ENCODE measurements around the gene TIAM2. TPM values are rescaled to one million over a fixed set of nuclear protein-coding genes. Genes with fewer than 3 reads are reported as not detected.
"Not testable (repeated sequence)": the region's sequence is repeated elsewhere in the genome, so short reads cannot be mapped to it uniquely, and the experiment has no call there.

The TIAM2 gene
- total and polyA plus RNA-seq, 5 experiments from 2014 or later: 0.09 to 8.3 (median 1.3) TPM

DNA sequence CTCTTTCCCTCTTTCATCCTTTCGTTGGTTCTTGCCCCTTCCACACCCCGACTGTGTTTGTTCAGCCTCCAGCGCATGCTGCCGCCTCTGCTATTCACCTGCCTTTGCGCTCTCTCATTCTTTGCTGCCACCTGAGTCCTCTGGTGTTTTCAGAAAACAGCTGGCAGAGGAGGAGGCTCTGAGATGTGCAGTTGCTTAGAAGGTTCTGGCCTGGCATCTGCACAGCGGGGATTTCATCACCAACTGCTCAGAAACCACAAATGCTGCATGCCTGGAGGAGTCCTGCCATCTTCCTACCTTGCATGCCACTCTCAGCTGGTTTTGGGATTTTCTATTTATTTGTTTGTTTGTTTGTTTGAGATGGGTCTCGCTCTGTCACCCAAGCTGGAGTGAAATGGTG is 229.5 kb downstream of the TIAM2 start:
- DNase-seq (no peak), ATAC-seq (no peak)
- peak overlapping the region in 2 of 10 donors; percentile 36 for H3K27ac Mint-ChIP-seq
- peaks cover 0 to 3% (median 0%) of the 10 kb centered on the region in 3 donors for H3K36me3 Mint-ChIP-seq
- POLR2A ChIA-PET: no interaction called here
- peaks cover 0 to 12% (median 0%) of the 10 kb centered on the region in 4 donors for H3K4me1 Mint-ChIP-seq
- H3K9me3 Mint-ChIP-seq: peaks cover 0 to 4% (median 0%) of the 10 kb centered on the region in 9 donors
- no peak overlapping the region for H3K4me3 Mint-ChIP-seq
- peaks cover 0 to 29% (median 2%) of the 10 kb centered on the region in 5 donors for H3K27me3 Mint-ChIP-seq

DNA sequence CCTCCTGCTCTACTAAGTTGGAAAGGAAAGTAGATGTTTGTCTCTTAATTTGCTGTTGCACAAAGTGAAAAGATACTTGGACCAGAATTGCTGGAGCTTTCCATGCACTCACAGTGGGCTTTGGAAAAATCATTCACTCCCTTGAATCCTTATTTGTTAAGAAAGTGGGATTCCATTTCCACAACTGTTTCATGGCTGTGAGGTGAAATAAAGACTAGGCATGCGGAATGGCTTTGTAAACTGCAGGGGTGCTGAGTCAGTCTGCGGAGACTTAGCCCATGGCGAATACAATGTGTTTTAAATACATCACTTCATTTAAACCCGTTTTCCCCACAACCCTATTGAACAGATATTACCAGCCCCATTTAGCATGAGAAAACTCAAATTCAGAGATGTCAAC is 231.9 kb downstream of the TIAM2 start:
- Mint-ChIP-seq H3K27ac (no peak overlapping the region), H3K4me3 (no peak overlapping the region), H3K9me3 (peaks cover 0 to 13% (median 4%) of the 10 kb centered on the region in 9 donors), H3K36me3 (peaks cover 0 to 8% (median 0%) of the 10 kb centered on the region in 3 donors), H3K4me1 (peaks cover 0 to 12% (median 0%) of the 10 kb centered on the region in 4 donors), H3K27me3 (peaks cover 0 to 33% (median 2%) of the 10 kb centered on the region in 5 donors)
- POLR2A ChIA-PET: no interaction called here
- no peak for DNase-seq
- no peak for ATAC-seq

DNA sequence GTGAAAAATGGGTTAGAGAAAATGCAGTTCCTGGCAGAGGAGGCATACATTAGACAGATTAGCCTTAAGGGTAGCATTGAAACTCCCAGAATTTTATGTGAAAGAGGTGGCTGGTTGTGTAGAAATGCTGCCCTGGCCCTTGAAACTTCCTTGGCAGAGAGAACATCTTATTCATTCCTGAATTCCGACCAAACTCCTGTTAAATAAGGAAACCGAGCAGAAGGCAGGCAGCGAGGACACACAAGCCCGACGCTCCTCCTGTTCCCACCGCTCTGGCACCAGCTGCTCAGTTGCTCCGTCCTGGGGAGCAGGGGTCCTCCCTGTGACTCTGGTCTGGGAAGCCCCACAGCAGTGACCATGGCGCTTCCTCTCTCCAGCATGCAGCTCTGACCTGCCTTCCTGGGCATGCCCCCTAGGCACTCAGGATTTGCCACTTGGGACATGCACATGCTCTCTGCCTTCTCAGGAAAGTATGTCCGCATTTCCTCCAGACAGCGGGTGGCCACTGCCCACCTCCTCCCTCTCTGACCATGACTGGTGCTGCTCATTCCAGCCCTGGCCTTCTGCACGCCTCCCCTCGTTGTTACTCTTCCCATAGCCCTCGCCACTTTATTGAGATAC is 233.5 kb downstream of the TIAM2 start:
- H3K27ac Mint-ChIP-seq: no peak overlapping the region
- peaks cover 0 to 33% (median 2%) of the 10 kb centered on the region in 5 donors for H3K27me3 Mint-ChIP-seq
- H3K9me3 Mint-ChIP-seq: peaks cover 0 to 13% (median 4%) of the 10 kb centered on the region in 9 donors
- ATAC-seq (no peak), DNase-seq (no peak)
- peaks cover 0 to 8% (median 0%) of the 10 kb centered on the region in 3 donors for H3K36me3 Mint-ChIP-seq
- H3K4me1 Mint-ChIP-seq: peaks cover 0 to 11% (median 0%) of the 10 kb centered on the region in 4 donors
- POLR2A ChIA-PET: no interaction called here
- H3K4me3 Mint-ChIP-seq: no peak overlapping the region

DNA sequence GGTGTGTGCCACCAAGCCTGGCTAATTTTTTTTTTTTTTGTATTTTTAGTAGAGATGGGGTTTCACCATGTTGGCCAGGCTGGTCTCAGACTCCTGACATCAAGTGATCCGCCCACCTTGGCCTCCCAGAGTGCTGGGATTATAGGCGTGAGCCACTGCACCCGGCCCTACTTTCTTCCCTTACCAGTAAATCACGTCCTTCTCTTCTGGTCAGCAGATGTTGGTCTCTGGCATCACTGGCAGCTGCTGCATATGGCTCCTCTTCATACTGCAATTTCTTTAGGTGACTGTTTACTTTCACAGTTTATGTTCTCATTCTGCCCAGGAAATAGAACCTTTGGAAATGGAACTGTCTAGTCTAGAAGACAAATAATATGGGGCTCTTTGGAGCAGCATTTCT is 235.9 kb downstream of the TIAM2 start:
- peaks cover 0 to 13% (median 4%) of the 10 kb centered on the region in 9 donors for H3K9me3 Mint-ChIP-seq
- DNase-seq, H3K4me1 Mint-ChIP-seq, POLR2A ChIA-PET, ATAC-seq, H3K4me3 Mint-ChIP-seq, H3K36me3 Mint-ChIP-seq, H3K27ac Mint-ChIP-seq: not testable (repeated sequence)
- H3K27me3 Mint-ChIP-seq: peaks cover 0 to 43% (median 5%) of the 10 kb centered on the region in 5 donors

DNA sequence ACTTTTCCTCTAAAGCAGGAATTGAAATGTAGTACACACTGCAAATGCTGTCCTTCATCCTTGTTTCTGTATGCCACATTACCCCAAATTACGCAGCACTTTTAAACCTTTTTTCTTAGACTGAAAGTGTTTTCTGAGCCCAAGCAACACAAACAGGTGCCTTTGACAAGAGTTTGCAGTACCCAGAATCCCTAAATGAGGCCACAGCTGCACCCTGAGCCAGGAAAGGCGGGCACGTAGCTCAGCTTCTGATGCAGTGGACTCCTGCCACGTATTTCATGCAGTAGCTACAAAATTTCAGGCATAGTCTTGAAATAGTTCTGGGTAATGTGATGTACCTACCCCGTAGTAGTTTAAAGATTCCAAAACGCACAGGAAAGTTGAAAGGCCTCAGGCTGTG is 237.7 kb downstream of the TIAM2 start:
- Mint-ChIP-seq H3K27ac (no peak overlapping the region), H3K27me3 (peaks cover 0 to 31% (median 9%) of the 10 kb centered on the region in 5 donors), H3K4me1 (no peaks in the 10 kb centered on the region), H3K36me3 (peaks cover 0 to 8% (median 0%) of the 10 kb centered on the region in 3 donors), H3K4me3 (no peak overlapping the region), H3K9me3 (peaks cover 0 to 13% (median 4%) of the 10 kb centered on the region in 9 donors)
- POLR2A ChIA-PET: no interaction called here
- ATAC-seq (no peak), DNase-seq (no peak)

DNA sequence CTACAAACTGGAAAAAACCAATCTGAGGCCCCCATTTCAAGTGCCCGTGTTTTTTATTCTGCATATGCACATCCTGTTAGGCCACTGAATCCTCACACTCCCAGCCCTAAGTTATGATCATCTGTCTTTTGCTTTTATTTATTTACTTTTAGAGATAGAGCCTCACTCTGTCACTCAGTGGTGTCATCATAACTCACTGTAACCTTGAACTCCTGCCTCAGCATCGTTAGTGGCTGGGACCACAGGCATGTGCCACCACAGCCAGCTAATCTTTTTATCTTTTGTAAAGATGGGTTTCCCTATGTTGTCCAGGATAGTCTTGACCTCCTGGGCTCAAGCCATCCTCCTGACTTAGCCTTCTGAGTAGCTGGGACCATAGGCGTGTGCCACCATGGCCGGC is 239.1 kb downstream of the TIAM2 start:
- no peak overlapping the region for H3K27ac Mint-ChIP-seq
- ATAC-seq: no peak
- POLR2A ChIA-PET: no interaction called here
- H3K9me3 Mint-ChIP-seq: peaks cover 0 to 27% (median 7%) of the 10 kb centered on the region in 9 donors
- H3K36me3 Mint-ChIP-seq: peaks cover 0 to 12% (median 0%) of the 10 kb centered on the region in 3 donors
- peaks cover 4 to 37% (median 14%) of the 10 kb centered on the region in 5 donors for H3K27me3 Mint-ChIP-seq
- no peaks in the 10 kb centered on the region for H3K4me1 Mint-ChIP-seq
- H3K4me3 Mint-ChIP-seq: no peak overlapping the region
- no peak for DNase-seq

DNA sequence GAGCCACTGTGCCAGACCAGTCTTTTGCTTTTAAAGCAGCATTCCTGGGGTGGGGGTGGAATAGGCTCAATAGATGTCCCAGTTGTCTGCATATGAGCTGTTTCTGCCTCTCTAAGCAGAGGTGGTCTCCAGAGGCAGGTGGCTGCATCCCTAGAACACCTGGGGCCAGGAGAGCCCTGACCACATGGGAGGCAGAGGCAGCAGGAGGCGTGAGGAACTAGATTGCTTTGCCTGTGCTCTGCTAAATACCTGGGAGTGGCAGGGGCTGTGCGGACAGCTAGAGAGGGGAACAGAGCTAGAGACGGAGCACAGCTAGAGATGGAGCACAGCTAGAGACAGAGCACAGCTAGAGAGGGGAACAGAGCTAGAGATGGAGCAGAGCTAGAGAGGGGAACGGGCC is 239.6 kb downstream of the TIAM2 start:
- peak overlapping the region in 1 of 10 donors; percentile 67 for H3K27ac Mint-ChIP-seq
- H3K36me3 Mint-ChIP-seq: peaks cover 0 to 9% (median 0%) of the 10 kb centered on the region in 3 donors
- ATAC-seq (no peak), DNase-seq (no peak)
- POLR2A ChIA-PET: no interaction called here
- H3K9me3 Mint-ChIP-seq: peaks cover 0 to 22% (median 7%) of the 10 kb centered on the region in 9 donors
- H3K4me1 Mint-ChIP-seq: no peaks in the 10 kb centered on the region
- H3K4me3 Mint-ChIP-seq: no peak overlapping the region
- H3K27me3 Mint-ChIP-seq: peaks cover 4 to 32% (median 14%) of the 10 kb centered on the region in 5 donors

DNA sequence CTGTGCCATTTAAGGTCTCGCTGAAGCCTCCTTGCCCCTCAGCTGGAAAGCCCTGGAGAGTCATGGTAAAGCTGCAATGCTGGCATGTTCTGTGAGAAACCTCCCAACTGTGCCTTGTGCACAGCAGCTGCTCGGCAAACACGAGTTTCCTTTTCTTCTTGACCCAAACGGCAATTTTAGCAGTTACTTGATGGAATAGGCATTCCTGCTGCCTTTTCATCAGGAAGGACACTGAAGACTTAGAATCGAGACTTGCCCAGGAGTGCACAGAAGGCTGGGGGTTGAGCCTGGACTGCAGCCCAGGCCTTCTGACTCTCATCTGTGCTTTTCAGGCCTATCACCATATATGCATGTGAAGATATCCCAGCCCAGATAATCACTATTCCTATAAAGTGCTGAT is 240.0 kb downstream of the TIAM2 start:
- Mint-ChIP-seq H3K4me3 (no peak overlapping the region), H3K4me1 (no peaks in the 10 kb centered on the region), H3K27ac (no peak overlapping the region), H3K36me3 (peaks cover 0 to 8% (median 0%) of the 10 kb centered on the region in 3 donors), H3K9me3 (peaks cover 0 to 21% (median 7%) of the 10 kb centered on the region in 9 donors), H3K27me3 (peaks cover 4 to 28% (median 14%) of the 10 kb centered on the region in 5 donors)
- ATAC-seq: no peak
- POLR2A ChIA-PET: no interaction called here
- no peak for DNase-seq

DNA sequence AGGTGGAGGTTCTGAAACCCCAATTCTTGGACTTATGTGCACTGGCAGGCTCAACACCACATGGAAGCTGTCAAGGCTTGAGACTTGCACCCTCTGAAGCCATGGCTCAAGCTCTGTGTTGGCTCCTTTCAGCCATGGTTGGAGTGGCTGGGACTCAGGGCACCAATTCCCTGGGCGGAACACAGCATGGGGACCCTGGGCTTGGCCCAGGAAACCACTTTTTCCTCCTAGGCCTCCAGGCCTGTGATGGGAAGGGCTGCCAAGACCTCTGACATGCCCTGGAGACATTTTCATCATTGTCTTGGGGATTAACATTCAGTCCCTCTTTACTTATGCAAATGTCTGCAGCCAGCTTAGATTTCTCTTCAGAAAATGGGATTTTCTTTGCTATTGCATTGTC is 242.5 kb downstream of the TIAM2 start:
- ATAC-seq (no peak), DNase-seq (no peak)
- H3K9me3 Mint-ChIP-seq: peaks cover 0 to 26% (median 4%) of the 10 kb centered on the region in 9 donors
- peaks cover 4 to 23% (median 10%) of the 10 kb centered on the region in 5 donors for H3K27me3 Mint-ChIP-seq
- H3K4me3 Mint-ChIP-seq: no peak overlapping the region
- H3K36me3 Mint-ChIP-seq: peaks cover 0 to 5% (median 0%) of the 10 kb centered on the region in 3 donors
- H3K27ac Mint-ChIP-seq: no peak overlapping the region
- POLR2A ChIA-PET: no interaction called here
- no peaks in the 10 kb centered on the region for H3K4me1 Mint-ChIP-seq

DNA sequence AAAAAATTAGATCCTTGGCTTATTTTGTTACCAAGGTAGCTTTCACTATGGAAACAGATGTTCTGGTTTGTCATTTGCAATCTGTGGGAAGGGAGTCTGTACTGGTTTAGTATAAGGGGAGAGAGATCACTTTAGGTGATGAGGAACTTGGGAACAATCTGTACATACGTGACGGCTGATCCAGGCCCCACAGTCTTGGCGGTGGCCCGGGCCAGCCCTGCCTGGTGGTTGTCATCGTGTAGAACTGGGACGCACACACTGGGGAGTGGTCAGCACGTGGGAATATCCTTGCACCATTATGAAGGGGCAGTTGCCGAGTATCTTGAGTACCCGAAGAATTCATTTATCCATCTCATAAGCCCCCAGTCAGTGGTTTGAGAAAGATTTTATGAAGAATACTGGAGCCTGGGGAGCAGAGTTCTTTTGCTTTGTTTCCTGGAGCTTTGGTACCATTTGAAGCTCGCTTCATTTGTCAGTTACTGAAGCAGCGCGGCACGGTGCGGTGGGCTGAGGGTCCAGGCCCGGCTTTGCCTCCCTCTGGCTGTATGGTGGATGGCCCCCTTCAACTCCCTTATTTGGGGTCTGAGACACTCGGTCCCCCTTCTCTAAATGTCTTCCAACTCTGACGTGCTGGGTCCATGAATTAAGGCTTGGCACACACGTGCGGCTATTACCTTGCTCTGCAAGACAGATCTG is 245.9 kb downstream of the TIAM2 start:
- POLR2A ChIA-PET: no interaction called here
- peaks cover 0 to 5% (median 0%) of the 10 kb centered on the region in 3 donors for H3K36me3 Mint-ChIP-seq
- no peaks in the 10 kb centered on the region for H3K4me1 Mint-ChIP-seq
- H3K4me3 Mint-ChIP-seq: no peak overlapping the region
- peaks cover 0 to 26% (median 4%) of the 10 kb centered on the region in 9 donors for H3K9me3 Mint-ChIP-seq
- DNase-seq: no peak
- H3K27me3 Mint-ChIP-seq: peaks cover 3 to 17% (median 4%) of the 10 kb centered on the region in 5 donors
- ATAC-seq: no peak
- H3K27ac Mint-ChIP-seq: no peak overlapping the region

DNA sequence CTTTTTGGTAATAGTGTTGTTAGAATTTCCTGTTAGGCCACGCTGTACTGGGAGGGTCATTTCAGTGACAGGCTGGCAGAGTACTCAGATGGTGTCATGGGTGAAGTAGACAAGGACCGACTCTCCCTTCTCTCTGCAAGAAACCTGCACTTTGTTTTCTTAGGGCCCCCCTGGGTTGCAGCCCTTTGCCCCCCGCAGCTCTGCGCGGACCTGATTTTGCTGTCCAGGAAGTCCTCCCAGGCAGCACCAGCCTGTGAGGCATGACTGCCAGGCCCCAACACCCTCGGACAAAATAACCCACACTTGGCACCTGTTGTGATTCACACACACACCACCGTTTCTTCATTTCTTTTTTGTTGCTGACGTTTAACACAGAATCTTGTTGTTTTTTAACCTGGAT is 246.9 kb downstream of the TIAM2 start:
- DNase-seq (no peak), ATAC-seq (no peak)
- peaks cover 0 to 14% (median 4%) of the 10 kb centered on the region in 5 donors for H3K27me3 Mint-ChIP-seq
- peaks cover 0 to 26% (median 4%) of the 10 kb centered on the region in 9 donors for H3K9me3 Mint-ChIP-seq
- no peak overlapping the region for H3K4me3 Mint-ChIP-seq
- no peak overlapping the region for H3K27ac Mint-ChIP-seq
- POLR2A ChIA-PET: no interaction called here
- no peaks in the 10 kb centered on the region for H3K4me1 Mint-ChIP-seq
- peaks cover 0 to 5% (median 0%) of the 10 kb centered on the region in 3 donors for H3K36me3 Mint-ChIP-seq

DNA sequence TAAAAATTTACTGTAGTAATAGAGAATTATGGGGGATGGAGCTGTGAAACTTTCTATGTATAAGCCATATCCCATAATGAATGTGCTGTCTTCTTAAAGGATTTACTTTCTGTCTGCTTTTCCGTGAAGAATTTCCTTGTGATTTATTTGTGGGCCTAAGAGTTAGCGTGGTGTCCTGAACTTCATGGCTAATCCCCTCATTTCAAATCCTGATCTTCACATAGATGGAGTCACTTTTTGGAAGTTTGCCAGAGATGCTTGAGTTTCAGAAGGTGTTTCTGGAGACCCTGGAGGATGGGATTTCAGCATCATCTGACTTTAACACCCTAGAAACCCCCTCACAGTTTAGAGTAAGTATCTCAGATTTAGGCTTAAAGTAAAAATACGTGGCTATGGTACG is 249.3 kb downstream of the TIAM2 start:
- no peak overlapping the region for H3K27ac Mint-ChIP-seq
- POLR2A ChIA-PET: no interaction called here

DNA sequence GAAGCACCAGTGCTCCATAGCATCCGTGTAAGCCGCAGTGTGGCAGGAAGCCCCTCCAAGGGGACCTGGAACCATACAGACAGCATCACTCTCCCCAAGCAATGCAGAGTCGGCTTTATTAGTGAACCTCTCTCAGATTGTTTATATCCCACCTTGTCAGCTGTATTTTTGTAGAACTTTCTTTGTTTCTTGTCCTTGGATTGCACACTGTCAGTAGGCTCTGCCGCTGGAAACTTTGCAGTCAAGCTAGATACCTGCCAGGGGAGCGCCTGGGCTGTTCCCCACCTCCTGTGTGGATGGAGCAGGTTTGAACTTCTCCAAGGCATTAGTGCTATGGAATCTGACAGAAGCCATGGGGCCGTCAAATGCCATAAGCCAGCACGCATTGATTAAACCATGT is 250.1 kb downstream of the TIAM2 start:
- ATAC-seq (no peak), DNase-seq (no peak)
- Mint-ChIP-seq H3K27me3 (peaks cover 0 to 1% (median 0%) of the 10 kb centered on the region in 5 donors), H3K4me1 (peaks cover 0 to 2% (median 0%) of the 10 kb centered on the region in 4 donors), H3K27ac (no peak overlapping the region), H3K9me3 (peaks cover 0 to 9% (median 0%) of the 10 kb centered on the region in 9 donors), H3K4me3 (no peak overlapping the region), H3K36me3 (peaks cover 0 to 12% (median 0%) of the 10 kb centered on the region in 3 donors)
- POLR2A ChIA-PET: no interaction called here

More for the DNA sequence above, 249.3 kb downstream of the TIAM2 start:
- Mint-ChIP-seq H3K4me3 (no peak overlapping the region), H3K27me3 (peaks cover 0 to 1% (median 0%) of the 10 kb centered on the region in 5 donors), H3K4me1 (peaks cover 0 to 2% (median 0%) of the 10 kb centered on the region in 4 donors), H3K36me3 (peaks cover 0 to 5% (median 0%) of the 10 kb centered on the region in 3 donors), H3K9me3 (peaks cover 0 to 13% (median 0%) of the 10 kb centered on the region in 9 donors)
- no peak for ATAC-seq
- DNase-seq: no peak
